H9 (cell line): ENCODE data around the gene MIPEP. TPM values are rescaled to one million over a fixed set of nuclear protein-coding genes. Genes with fewer than 3 reads are reported as not detected.

Source experiments
- DNase-seq: peaks from one replicate; pipeline ENCODE4 v3.0.0-alpha.2; 2017
- H2AFZ ChIP-seq: one replicate; pipeline ENCODE4 v1.6.1; 2013; ENCODE audit warnings: mild to moderate bottlenecking, low read length, control low read depth, moderate library complexity
- H2AK5ac ChIP-seq: 2 replicates; pipeline ENCODE4 v1.6.1; 2013; ENCODE audit warnings: low read length, control low read depth, mixed read lengths; ENCODE audit not compliant: insufficient read length
- H2BK120ac ChIP-seq: one replicate; pipeline ENCODE4 v1.6.1; 2013; ENCODE audit warnings: low read depth, mild to moderate bottlenecking, low read length, control low read depth, inconsistent platforms; ENCODE audit not compliant: poor library complexity, severe bottlenecking
- H2BK12ac ChIP-seq: 2 replicates; pipeline ENCODE4 v1.6.1; 2013; ENCODE audit warnings: low read length, control low read depth, mixed read lengths, low read depth; ENCODE audit not compliant: insufficient read length
- H2BK15ac ChIP-seq: 2 replicates; pipeline ENCODE4 v1.6.1; 2013; ENCODE audit warnings: low read depth, low read length, control low read depth
- H2BK20ac ChIP-seq: one replicate; pipeline ENCODE4 v1.6.1; 2013; ENCODE audit warnings: low read depth, mild to moderate bottlenecking, low read length, control low read depth, inconsistent platforms; ENCODE audit not compliant: poor library complexity, severe bottlenecking
- H2BK5ac ChIP-seq: 2 replicates; pipeline ENCODE4 v1.6.1; 2013; ENCODE audit warnings: low read length, control low read depth, mixed read lengths; ENCODE audit not compliant: insufficient read length
- H3K14ac ChIP-seq: 2 replicates; pipeline ENCODE4 v1.6.1; 2013; ENCODE audit warnings: low read length, control low read depth; ENCODE audit not compliant: insufficient read depth
- H3K18ac ChIP-seq: 2 replicates; pipeline ENCODE4 v1.6.1; 2013; ENCODE audit warnings: low read depth, mild to moderate bottlenecking, mixed read lengths, low read length, control low read depth; ENCODE audit not compliant: insufficient read length
- H3K23ac ChIP-seq: 2 replicates; pipeline ENCODE4 v1.6.1; 2013; ENCODE audit warnings: low read length, control low read depth, mixed read lengths, low read depth; ENCODE audit not compliant: insufficient read length
- H3K23me2 ChIP-seq: 2 replicates; pipeline ENCODE4 v1.6.1; 2013; ENCODE audit warnings: low read depth, mild to moderate bottlenecking, mixed read lengths, low read length, control low read depth; ENCODE audit not compliant: insufficient read length, poor library complexity, severe bottlenecking
- H3K27ac ChIP-seq: 2 replicates; pipeline ENCODE4 v1.5.1; 2013; ENCODE audit warnings: low read length, control low read depth, mixed read lengths, low read depth; ENCODE audit not compliant: insufficient read length
- H3K27me3 ChIP-seq: 2 replicates; pipeline ENCODE4 v1.6.1; 2013; ENCODE audit warnings: low read length, control low read depth, inconsistent platforms; ENCODE audit not compliant: insufficient read depth
- H3K4ac ChIP-seq: 2 replicates; pipeline ENCODE4 v1.6.1; 2013; ENCODE audit warnings: low read depth, mild to moderate bottlenecking, control low read depth, inconsistent platforms, low read length, moderate library complexity
- H3K4me1 ChIP-seq: 2 replicates; pipeline ENCODE4 v1.6.1; 2013; ENCODE audit warnings: low read length, control low read depth, inconsistent platforms; ENCODE audit not compliant: insufficient read depth
- H3K4me2 ChIP-seq: 2 replicates; pipeline ENCODE4 v1.6.1; 2013; ENCODE audit warnings: low read length, control low read depth, mixed read lengths; ENCODE audit not compliant: insufficient read length, insufficient read depth
- H3K56ac ChIP-seq: 2 replicates; pipeline ENCODE4 v1.6.1; 2013; ENCODE audit warnings: low read depth, mild to moderate bottlenecking, mixed read lengths, low read length, control low read depth; ENCODE audit not compliant: insufficient read length
- H3K79me1 ChIP-seq: 2 replicates; pipeline ENCODE4 v1.6.1; 2013; ENCODE audit warnings: low read depth, mild to moderate bottlenecking, moderate library complexity, low read length, control low read depth, inconsistent platforms; ENCODE audit not compliant: insufficient read depth, poor library complexity, severe bottlenecking
- H3K79me2 ChIP-seq: 2 replicates; pipeline ENCODE4 v1.6.1; 2013; ENCODE audit warnings: low read length, control low read depth, inconsistent platforms; ENCODE audit not compliant: insufficient read depth
- H3K9ac ChIP-seq: 2 replicates; pipeline ENCODE4 v1.6.1; 2013; ENCODE audit warnings: low read length, control low read depth, mixed read lengths; ENCODE audit not compliant: insufficient read length; ENCODE audit errors: extremely low read depth
- H3K9me3 ChIP-seq: one replicate; pipeline ENCODE4 v1.6.1; 2013; ENCODE audit warnings: low read depth, low read length, inconsistent platforms; ENCODE audit not compliant: control insufficient read depth
- H3T11ph ChIP-seq: one replicate; pipeline ENCODE4 v1.6.1; 2013; ENCODE audit warnings: mild to moderate bottlenecking, low read length, control low read depth, inconsistent platforms
- H4K20me1 ChIP-seq: one replicate; pipeline ENCODE4 v1.6.1; 2013; ENCODE audit not compliant: control insufficient read depth, insufficient read length, insufficient read depth
- H4K5ac ChIP-seq: 2 replicates; pipeline ENCODE4 v1.6.1; 2013; ENCODE audit warnings: low read depth, mild to moderate bottlenecking, mixed read lengths, low read length, control low read depth; ENCODE audit not compliant: insufficient read length
- H4K8ac ChIP-seq: replicated peaks from 2 replicates; pipeline ENCODE4 v1.6.1; 2013; ENCODE audit warnings: low read length, control low read depth, mixed read lengths, low read depth; ENCODE audit not compliant: insufficient read length
- H4K91ac ChIP-seq: 2 replicates; pipeline ENCODE4 v1.6.1; 2013; ENCODE audit warnings: low read depth, mild to moderate bottlenecking, moderate library complexity, mixed read lengths, low read length, control low read depth; ENCODE audit not compliant: insufficient read length
- H3K27ac Mint-ChIP-seq, 3 experiments: 2 replicates in 2 of 3; 3 replicates in 1 of 3; pipeline ENCODE4 v1.8.0; 2020 to 2021; ENCODE audit warnings: mixed read lengths in 3 of 3, mild to moderate bottlenecking in 1 of 3, moderate library complexity in 1 of 3
- H3K27me3 Mint-ChIP-seq: 2 replicates; pipeline ENCODE4 v1.8.0; 2021; ENCODE audit warnings: low read depth, mild to moderate bottlenecking, moderate library complexity, mixed read lengths
- H3K36me3 Mint-ChIP-seq, 3 experiments: 2 replicates in 2 of 3; 3 replicates in 1 of 3; pipeline ENCODE4 v1.8.0; 2020 to 2021; ENCODE audit warnings: low read depth in 3 of 3, mixed read lengths in 3 of 3; ENCODE audit not compliant: insufficient read depth in 1 of 3
- H3K4me1 Mint-ChIP-seq, 2 experiments: 2 replicates each; pipeline ENCODE4 v1.8.0; 2020; ENCODE audit warnings: mixed read lengths in 2 of 2
- H3K4me3 Mint-ChIP-seq, 2 experiments: 2 replicates in 1 of 2; 3 replicates in 1 of 2; pipeline ENCODE4 v1.8.0; 2020 to 2021; ENCODE audit warnings: mild to moderate bottlenecking in 2 of 2, mixed read lengths in 2 of 2, moderate library complexity in 1 of 2
- H3K9me3 Mint-ChIP-seq, 2 experiments: 2 replicates in 1 of 2; 3 replicates in 1 of 2; pipeline ENCODE4 v1.8.0; 2020; ENCODE audit warnings: mild to moderate bottlenecking in 2 of 2, mixed read lengths in 2 of 2, moderate library complexity in 1 of 2
- WGBS: extraction: QIAGEN DNeasy Blood & Tissue Kit; methylation state at CpG from one replicate; pipeline ENCODE4 v1.1.7; 2013; ENCODE audit warnings: missing lambda C conversion rate, low lambda C conversion rate, mixed read lengths; ENCODE audit not compliant: insufficient read length; ENCODE audit errors: extremely low coverage; 5-methylcytosine and 5-hydroxymethylcytosine counted together
- total RNA-seq: library from RNA; stranded (reverse); gene quantifications from 2 replicates; pipeline ENCODE4 v1.2.1, GENCODE V29; 2021
- TF ChIP-seq, protein P1 (sequence below): fragments of 200-600 bp; sonication (generic); conservative IDR thresholded peaks from 3 replicates; pipeline ENCODE4 v1.8.0; 2021; ENCODE audit warnings: antibody characterized with exemption, mild to moderate bottlenecking

Gene MIPEP
- total RNA-seq, 1 experiment from 2014 or later, result 18.5 TPM

DNA sequence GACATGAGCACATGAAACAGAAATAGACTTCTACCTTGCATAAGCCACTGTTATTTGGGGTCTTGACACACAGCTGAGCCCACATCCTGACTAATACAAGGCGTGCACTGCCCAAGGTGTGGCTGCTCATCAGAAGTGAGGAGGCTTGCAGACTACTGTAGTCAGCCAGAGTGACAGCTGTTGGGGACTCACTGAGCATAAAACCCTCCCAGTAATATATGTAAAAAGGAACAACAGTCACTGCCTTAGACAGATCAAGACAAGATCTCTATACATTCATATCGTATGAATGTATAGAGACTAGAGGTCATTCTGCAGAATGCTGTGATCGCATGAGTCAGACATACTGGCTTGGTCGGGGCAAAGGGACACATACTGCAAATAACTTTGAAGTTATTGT lies 12.2 kb upstream of the MIPEP start:
- Histone ChIP-seq H3K23me2 (no peaks in the 10 kb centered on the region), H2AFZ (no peak overlapping the region), H4K5ac (no peak overlapping the region), H3K79me2 (no peaks in the 10 kb centered on the region), H3K27me3 (no peaks in the 10 kb centered on the region), H3K14ac (no peak overlapping the region), H2BK120ac (no peak overlapping the region), H4K91ac (no peak overlapping the region), H3K18ac (no peak overlapping the region), H3K79me1 (no peaks in the 10 kb centered on the region), H3K56ac (no peak overlapping the region), H3K23ac (no peak overlapping the region), H2BK5ac (no peak overlapping the region), H2BK15ac (no peak overlapping the region), H3T11ph (no peak overlapping the region), H3K4ac (no peak overlapping the region), H2AK5ac (no peak overlapping the region), H4K8ac (no peak overlapping the region), H3K27ac (no peak overlapping the region), H4K20me1 (no peaks in the 10 kb centered on the region), H3K9ac (no peak overlapping the region), H3K4me2 (no peak overlapping the region), H3K9me3 (no peaks in the 10 kb centered on the region), H2BK12ac (no peak overlapping the region), H2BK20ac (no peak overlapping the region), H3K4me1 (no peaks in the 10 kb centered on the region)
- H3K4me1 Mint-ChIP-seq, result peaks cover 3 to 7% of the 10 kb centered on the region in 2 experiments; a peak in 1 of 4 replicates
- no peak overlapping the region for H3K27ac Mint-ChIP-seq
- no peaks in the 10 kb centered on the region for H3K36me3 Mint-ChIP-seq
- TF ChIP-seq, protein P1, sequence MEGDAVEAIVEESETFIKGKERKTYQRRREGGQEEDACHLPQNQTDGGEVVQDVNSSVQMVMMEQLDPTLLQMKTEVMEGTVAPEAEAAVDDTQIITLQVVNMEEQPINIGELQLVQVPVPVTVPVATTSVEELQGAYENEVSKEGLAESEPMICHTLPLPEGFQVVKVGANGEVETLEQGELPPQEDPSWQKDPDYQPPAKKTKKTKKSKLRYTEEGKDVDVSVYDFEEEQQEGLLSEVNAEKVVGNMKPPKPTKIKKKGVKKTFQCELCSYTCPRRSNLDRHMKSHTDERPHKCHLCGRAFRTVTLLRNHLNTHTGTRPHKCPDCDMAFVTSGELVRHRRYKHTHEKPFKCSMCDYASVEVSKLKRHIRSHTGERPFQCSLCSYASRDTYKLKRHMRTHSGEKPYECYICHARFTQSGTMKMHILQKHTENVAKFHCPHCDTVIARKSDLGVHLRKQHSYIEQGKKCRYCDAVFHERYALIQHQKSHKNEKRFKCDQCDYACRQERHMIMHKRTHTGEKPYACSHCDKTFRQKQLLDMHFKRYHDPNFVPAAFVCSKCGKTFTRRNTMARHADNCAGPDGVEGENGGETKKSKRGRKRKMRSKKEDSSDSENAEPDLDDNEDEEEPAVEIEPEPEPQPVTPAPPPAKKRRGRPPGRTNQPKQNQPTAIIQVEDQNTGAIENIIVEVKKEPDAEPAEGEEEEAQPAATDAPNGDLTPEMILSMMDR, result no peak
- no peaks in the 10 kb centered on the region for H3K9me3 Mint-ChIP-seq
- WGBS, result no CpG with 5 or more reads among the region's 4 CpGs
- no peak for DNase-seq
- H3K27me3 Mint-ChIP-seq, result no peaks in the 10 kb centered on the region; the same call in none of the 2 replicates
- H3K4me3 Mint-ChIP-seq, result no peak overlapping the region
